ENCODE measurements around the gene ADARB1.

GRCh38 chr21:45224189-45224938 lies 150.0 kb downstream of the ADARB1 start:
- TF ChIP-seq CTCF (optimal IDR thresholded peaks at IDR 0.05 in 1 of 3, IDR thresholded peaks at IDR 0.05 in 1 of 3, conservative IDR thresholded peaks at IDR 0.05 in 1 of 3; ENCODE audit: extremely low read depth in 1 of 3, insufficient read depth in 2 of 3, low read length in 3 of 3), result no peak
- TF ChIP-seq EZH2 (IDR thresholded peaks at IDR 0.05; ENCODE audit: low read length), result no peak
